GM23338 (cell line): ENCODE results near the gene CRTC1.

Source experiments
- STAT1 ChIP-seq: IDR thresholded peaks from one replicate; pipeline ENCODE4 v1.6.1; 2016; ENCODE audit warnings: antibody characterized with exemption; ENCODE audit not compliant: unreplicated experiment
- TF ChIP-seq, protein P1 (sequence below), 2 experiments: fragments of 200-600 bp in 1 of 2; sonication (generic) in 1 of 2; conservative IDR thresholded peaks; 2 replicates each; pipeline versions ENCODE4 v1.5.1 to v1.6.1; 2016 to 2017; ENCODE audit warnings: antibody characterized with exemption in 2 of 2, low read depth in 2 of 2, mild to moderate bottlenecking in 2 of 2, moderate library complexity in 1 of 2

DNA sequence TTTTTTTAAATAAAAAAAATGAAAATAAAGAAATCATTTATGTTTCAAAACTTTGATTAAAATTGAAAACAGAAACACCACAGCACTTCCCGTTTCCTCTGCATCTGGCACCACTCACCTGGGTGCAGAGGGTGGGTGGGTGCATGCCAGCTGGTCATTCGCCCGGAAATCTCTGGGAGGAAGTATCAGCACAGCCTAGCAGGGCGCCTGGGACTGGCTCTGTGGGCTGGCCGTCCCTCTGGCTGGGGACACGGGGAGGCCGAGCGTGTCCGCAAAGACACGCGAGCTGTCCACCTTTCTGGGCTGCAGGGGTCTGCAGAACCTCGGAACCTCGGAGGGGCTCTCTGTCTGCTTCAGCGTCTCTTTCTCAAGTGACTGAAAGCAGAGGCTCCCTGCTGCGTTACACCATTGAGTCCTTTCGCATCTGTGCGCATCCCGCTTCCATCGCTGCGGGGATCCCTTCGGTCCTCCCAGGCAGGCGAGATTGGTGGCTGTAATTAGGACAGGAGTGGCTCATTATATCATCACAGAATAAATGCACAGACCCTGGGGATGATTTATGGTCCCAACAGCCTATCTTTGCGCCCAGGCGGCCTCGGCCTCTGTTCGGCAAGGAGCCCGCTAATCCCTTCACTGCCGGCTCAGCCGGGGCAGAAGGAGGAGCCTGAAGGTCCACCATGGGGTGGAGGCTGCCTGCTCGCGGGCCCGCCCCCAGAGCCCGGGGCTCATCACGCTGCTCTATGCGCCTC, 17.2 kb downstream of the CRTC1 start:
- TF ChIP-seq, protein P1, sequence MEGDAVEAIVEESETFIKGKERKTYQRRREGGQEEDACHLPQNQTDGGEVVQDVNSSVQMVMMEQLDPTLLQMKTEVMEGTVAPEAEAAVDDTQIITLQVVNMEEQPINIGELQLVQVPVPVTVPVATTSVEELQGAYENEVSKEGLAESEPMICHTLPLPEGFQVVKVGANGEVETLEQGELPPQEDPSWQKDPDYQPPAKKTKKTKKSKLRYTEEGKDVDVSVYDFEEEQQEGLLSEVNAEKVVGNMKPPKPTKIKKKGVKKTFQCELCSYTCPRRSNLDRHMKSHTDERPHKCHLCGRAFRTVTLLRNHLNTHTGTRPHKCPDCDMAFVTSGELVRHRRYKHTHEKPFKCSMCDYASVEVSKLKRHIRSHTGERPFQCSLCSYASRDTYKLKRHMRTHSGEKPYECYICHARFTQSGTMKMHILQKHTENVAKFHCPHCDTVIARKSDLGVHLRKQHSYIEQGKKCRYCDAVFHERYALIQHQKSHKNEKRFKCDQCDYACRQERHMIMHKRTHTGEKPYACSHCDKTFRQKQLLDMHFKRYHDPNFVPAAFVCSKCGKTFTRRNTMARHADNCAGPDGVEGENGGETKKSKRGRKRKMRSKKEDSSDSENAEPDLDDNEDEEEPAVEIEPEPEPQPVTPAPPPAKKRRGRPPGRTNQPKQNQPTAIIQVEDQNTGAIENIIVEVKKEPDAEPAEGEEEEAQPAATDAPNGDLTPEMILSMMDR (conservative IDR thresholded peaks at IDR 0.05; ENCODE audit: low read depth in 2 of 2), result no peak
- no peak for TF ChIP-seq STAT1
